ENCODE data around the gene LRP3.

DNA sequence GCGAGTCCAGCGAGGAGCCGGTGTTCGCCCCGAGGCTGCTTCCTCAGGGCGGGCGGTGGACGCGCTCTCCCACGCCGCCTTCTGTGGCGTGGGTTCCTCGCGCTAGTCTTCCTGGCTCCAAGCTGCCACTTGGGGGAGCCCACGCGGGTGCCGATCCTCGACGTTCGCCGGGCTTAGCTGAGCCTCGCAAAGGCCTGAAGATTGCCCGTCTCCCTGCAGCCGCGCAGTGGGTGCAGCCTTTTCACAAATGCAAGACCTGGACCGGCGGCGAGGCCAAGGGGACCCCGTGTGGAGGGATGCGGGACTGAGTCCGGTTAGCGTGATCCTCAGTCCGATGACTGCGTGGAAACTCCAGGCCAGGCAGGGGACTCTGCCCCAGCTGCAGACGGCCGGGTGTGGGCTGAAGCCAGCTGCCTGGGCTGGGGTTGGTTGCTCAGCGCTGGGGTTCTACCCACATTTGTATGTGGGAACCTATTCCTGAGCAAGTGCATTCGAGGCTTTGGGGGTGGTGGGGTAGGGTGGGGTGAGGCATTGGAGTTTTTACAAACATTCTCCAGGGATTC is 16.6 kb upstream of the LRP3 start:
- TF ChIP-seq, protein P1, sequence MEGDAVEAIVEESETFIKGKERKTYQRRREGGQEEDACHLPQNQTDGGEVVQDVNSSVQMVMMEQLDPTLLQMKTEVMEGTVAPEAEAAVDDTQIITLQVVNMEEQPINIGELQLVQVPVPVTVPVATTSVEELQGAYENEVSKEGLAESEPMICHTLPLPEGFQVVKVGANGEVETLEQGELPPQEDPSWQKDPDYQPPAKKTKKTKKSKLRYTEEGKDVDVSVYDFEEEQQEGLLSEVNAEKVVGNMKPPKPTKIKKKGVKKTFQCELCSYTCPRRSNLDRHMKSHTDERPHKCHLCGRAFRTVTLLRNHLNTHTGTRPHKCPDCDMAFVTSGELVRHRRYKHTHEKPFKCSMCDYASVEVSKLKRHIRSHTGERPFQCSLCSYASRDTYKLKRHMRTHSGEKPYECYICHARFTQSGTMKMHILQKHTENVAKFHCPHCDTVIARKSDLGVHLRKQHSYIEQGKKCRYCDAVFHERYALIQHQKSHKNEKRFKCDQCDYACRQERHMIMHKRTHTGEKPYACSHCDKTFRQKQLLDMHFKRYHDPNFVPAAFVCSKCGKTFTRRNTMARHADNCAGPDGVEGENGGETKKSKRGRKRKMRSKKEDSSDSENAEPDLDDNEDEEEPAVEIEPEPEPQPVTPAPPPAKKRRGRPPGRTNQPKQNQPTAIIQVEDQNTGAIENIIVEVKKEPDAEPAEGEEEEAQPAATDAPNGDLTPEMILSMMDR (CRISPR knock-in tag; IDR thresholded peaks at IDR 0.05), result no peak; the same call in none of the 2 replicates
- TF ChIP-seq CREM (IDR thresholded peaks at IDR 0.05), result no peak
- TF ChIP-seq CREM (CRISPR knock-in tag; IDR thresholded peaks at IDR 0.05), result no peak
- TF ChIP-seq POLR2A (IDR thresholded peaks at IDR 0.05; ENCODE audit: insufficient read depth in 1 of 2, low read depth in 2 of 2, low read length in 2 of 2), result no peak
- no peak for TF ChIP-seq TCF12 (IDR thresholded peaks at IDR 0.05)
- no peak for TF ChIP-seq TCF12 (CRISPR knock-in tag; IDR thresholded peaks at IDR 0.05)
- no peak for TF ChIP-seq ZNF598 (CRISPR knock-in tag; IDR thresholded peaks at IDR 0.05; ENCODE audit: borderline replicate concordance)
